Activated T-helper 17 cell treated with anti-CD3 and anti-CD28 coated beads, Interleukin-2, amount 50 U/mL, for 72 hours (primary cell): Measurements from ENCODE around the gene CDRT4. TPM values are rescaled to one million over a fixed set of nuclear protein-coding genes. Genes with fewer than 3 reads are reported as not detected.

ENCODE experiments used
- ATAC-seq: fragments of 150-1000 bp; cut with Tn5 transposase; replicated peaks from 2 replicates; pipeline ENCODE4 v1.10.0; 2021; ENCODE audit warnings: mild to moderate bottlenecking, moderate library complexity
- H3K27ac Mint-ChIP-seq: one replicate; pipeline ENCODE4 v1.8.0; 2022; ENCODE audit warnings: mixed read lengths
- H3K27me3 Mint-ChIP-seq: one replicate; pipeline ENCODE4 v1.8.0; 2022; ENCODE audit warnings: mixed read lengths
- H3K36me3 Mint-ChIP-seq: one replicate; pipeline ENCODE4 v1.8.0; 2022; ENCODE audit warnings: low read depth, mild to moderate bottlenecking, mixed read lengths
- H3K4me1 Mint-ChIP-seq: one replicate; pipeline ENCODE4 v1.8.0; 2022; ENCODE audit warnings: mixed read lengths
- H3K4me3 Mint-ChIP-seq: one replicate; pipeline ENCODE4 v1.8.0; 2022; ENCODE audit warnings: mild to moderate bottlenecking, mixed read lengths
- H3K9me3 Mint-ChIP-seq: one replicate; pipeline ENCODE4 v1.8.0; 2022; ENCODE audit warnings: mixed read lengths
- total RNA-seq, 2 donors: library from RNA; stranded (reverse); gene quantifications; one replicate each; pipeline ENCODE4 v1.2.3, GENCODE V29; 2022

Gene CDRT4
- total RNA-seq, 2 donors from 2014 or later, result 5.8 to 8.0 TPM

DNA sequence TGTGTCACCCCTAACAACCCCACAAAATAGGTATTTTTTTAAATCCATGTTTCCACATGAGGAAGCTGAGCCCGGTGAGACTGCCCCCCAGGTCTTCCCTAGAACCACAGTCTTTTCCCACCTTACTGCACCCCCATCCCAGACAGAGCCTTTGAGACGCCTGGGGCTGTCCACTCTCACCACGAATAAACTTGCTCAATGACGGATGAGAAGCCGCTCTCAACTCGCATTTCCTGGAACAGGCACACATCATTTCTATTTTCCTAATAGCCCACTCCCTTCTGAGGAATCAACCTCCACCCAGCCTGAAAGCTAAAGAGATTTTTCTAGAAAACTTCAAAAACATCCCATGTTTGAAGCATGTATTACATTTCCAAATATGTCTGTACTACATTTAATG lies 14.1 kb upstream of the CDRT4 start:
- ATAC-seq, result no peak
- Mint-ChIP-seq H3K9me3 (no peaks in the 10 kb centered on the region), H3K4me1 (no peaks in the 10 kb centered on the region), H3K36me3 (peaks cover 11% of the 10 kb centered on the region), H3K4me3 (no peak overlapping the region), H3K27me3 (no peaks in the 10 kb centered on the region), H3K27ac (no peak overlapping the region)

- no peaks in the 10 kb centered on the region for H3K9me3 Mint-ChIP-seq
- no peak overlapping the region for H3K4me3 Mint-ChIP-seq
- H3K27me3 Mint-ChIP-seq, result no peaks in the 10 kb centered on the region
- no peaks in the 10 kb centered on the region for H3K4me1 Mint-ChIP-seq
- ATAC-seq, result no peak
- no peak overlapping the region for H3K27ac Mint-ChIP-seq
- peaks cover 18% of the 10 kb centered on the region for H3K36me3 Mint-ChIP-seq
These were observed 12.8 kb upstream of the CDRT4 start for GRCh38 chr17:15480204-15480603.

- no peak overlapping the region for H3K27ac Mint-ChIP-seq
- H3K36me3 Mint-ChIP-seq, result peaks cover 23% of the 10 kb centered on the region
- H3K4me1 Mint-ChIP-seq, result no peaks in the 10 kb centered on the region
- H3K9me3 Mint-ChIP-seq, result no peaks in the 10 kb centered on the region
- H3K27me3 Mint-ChIP-seq, result no peaks in the 10 kb centered on the region
- no peak overlapping the region for H3K4me3 Mint-ChIP-seq
- ATAC-seq, result no peak
These were observed 12.3 kb upstream of the CDRT4 start for GRCh38 chr17:15479703-15480102.

DNA sequence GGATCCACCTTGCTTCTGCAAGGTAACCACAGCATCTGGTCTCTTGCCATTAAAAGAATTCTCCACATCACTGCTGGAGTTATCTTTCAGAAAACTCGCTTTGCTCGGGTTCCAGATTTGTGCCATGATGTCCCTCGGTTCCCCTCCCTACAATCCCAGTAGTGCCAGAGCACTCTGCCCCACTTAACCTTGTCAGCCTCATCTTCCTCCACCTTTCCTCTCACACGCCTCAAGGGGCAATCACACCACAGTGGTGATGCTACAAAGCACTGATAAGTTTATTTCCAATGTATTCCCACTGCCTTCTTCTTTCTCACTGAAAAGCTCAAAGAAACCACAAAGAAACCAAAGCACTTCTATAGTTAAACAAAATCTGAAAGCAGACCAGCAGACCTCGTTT lies 11.4 kb upstream of the CDRT4 start:
- Mint-ChIP-seq H3K27ac (no peak overlapping the region), H3K9me3 (no peaks in the 10 kb centered on the region), H3K4me3 (no peak overlapping the region), H3K36me3 (peaks cover 28% of the 10 kb centered on the region), H3K27me3 (no peaks in the 10 kb centered on the region), H3K4me1 (no peaks in the 10 kb centered on the region)
- ATAC-seq, result no peak

GRCh38 chr17:15475631-15476354 lies 8.4 kb upstream of the CDRT4 start:
- Mint-ChIP-seq H3K4me1 (no peaks in the 10 kb centered on the region), H3K27me3 (no peaks in the 10 kb centered on the region), H3K4me3 (no peak overlapping the region), H3K36me3 (peaks cover 24% of the 10 kb centered on the region), H3K9me3 (no peaks in the 10 kb centered on the region), H3K27ac (no peak overlapping the region)
- ATAC-seq, result no peak

DNA sequence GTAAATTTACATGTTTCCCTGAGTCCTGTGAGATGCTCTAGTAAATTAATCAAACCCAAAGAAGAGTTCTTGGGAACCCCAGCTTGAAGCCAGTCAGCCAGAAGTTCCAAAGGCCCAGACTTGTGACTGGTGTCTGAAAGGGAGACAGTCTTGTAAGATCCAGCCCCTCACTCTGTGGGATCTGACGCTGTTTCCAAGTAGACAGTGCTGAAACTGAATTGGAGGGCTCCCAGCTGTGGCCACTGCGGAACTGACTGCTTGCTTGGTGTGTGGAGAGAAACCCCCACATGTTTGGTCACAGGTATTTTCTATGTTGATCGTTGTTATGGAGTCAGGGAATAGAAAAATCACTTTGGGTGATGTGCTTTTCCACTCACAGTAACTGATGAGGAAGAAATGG lies 5.5 kb upstream of the CDRT4 start:
- ATAC-seq, result no peak
- Mint-ChIP-seq H3K36me3 (peaks cover 24% of the 10 kb centered on the region), H3K4me3 (no peak overlapping the region), H3K27ac (no peak overlapping the region), H3K27me3 (no peaks in the 10 kb centered on the region), H3K4me1 (no peaks in the 10 kb centered on the region), H3K9me3 (no peaks in the 10 kb centered on the region)

GRCh38 chr17:15470536-15470935 lies 3.1 kb upstream of the CDRT4 start:
- ATAC-seq, result no peak
- Mint-ChIP-seq H3K27ac (no peak overlapping the region), H3K9me3 (no peaks in the 10 kb centered on the region), H3K4me1 (no peaks in the 10 kb centered on the region), H3K36me3 (peaks cover 13% of the 10 kb centered on the region), H3K27me3 (no peaks in the 10 kb centered on the region), H3K4me3 (no peak overlapping the region)

- H3K27me3 Mint-ChIP-seq, result no peaks in the 10 kb centered on the region
- no peak overlapping the region for H3K27ac Mint-ChIP-seq
- no peaks in the 10 kb centered on the region for H3K9me3 Mint-ChIP-seq
- peaks cover under 1% of the 10 kb centered on the region for H3K36me3 Mint-ChIP-seq
- H3K4me3 Mint-ChIP-seq, result no peak overlapping the region
- ATAC-seq, result no peak
- no peaks in the 10 kb centered on the region for H3K4me1 Mint-ChIP-seq
These were observed 1.8 kb upstream of the CDRT4 start for GRCh38 chr17:15469260-15469659.

DNA sequence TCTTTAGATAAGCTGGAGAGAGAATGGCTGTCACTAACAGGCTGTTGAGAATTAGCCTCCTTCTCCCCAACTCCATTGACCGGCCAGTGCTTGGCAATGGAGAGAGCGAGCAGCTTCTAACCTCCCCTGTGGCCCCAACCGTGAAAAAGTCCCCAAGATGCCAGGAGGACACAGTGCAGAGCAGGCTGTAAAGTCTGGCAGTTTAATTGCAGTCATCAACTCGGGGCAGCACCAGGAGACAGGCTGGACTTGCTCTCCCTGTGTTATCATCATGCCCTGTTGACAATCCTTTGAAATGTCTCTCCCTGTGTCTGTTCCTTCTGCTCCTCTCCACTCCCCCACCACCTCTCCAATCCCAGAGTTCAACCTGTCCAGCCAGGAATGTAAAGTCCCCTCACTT lies 705 bp upstream of the CDRT4 start:
- Mint-ChIP-seq H3K27me3 (no peaks in the 10 kb centered on the region), H3K27ac (no peak overlapping the region)

GRCh38 chr17:15466131-15466530 lies 1.3 kb downstream of the CDRT4 start:
- Mint-ChIP-seq H3K9me3 (no peaks in the 10 kb centered on the region), H3K4me3 (no peak overlapping the region), H3K27ac (no peak overlapping the region), H3K27me3 (no peaks in the 10 kb centered on the region), H3K36me3 (peaks cover 8% of the 10 kb centered on the region), H3K4me1 (no peaks in the 10 kb centered on the region)
- no peak for ATAC-seq

More for the DNA sequence above, 705 bp upstream of the CDRT4 start:
- no peak for ATAC-seq
- Mint-ChIP-seq H3K4me1 (no peaks in the 10 kb centered on the region), H3K4me3 (no peak overlapping the region), H3K9me3 (no peaks in the 10 kb centered on the region), H3K36me3 (peaks cover under 1% of the 10 kb centered on the region)

- peaks cover 8% of the 10 kb centered on the region for H3K36me3 Mint-ChIP-seq
- ATAC-seq, result no peak
- no peak overlapping the region for H3K4me3 Mint-ChIP-seq
- peaks cover under 1% of the 10 kb centered on the region for H3K4me1 Mint-ChIP-seq
- H3K9me3 Mint-ChIP-seq, result no peaks in the 10 kb centered on the region
- no peaks in the 10 kb centered on the region for H3K27me3 Mint-ChIP-seq
- no peak overlapping the region for H3K27ac Mint-ChIP-seq
These were observed 2.2 kb downstream of the CDRT4 start for GRCh38 chr17:15465045-15465701.

GRCh38 chr17:15464231-15464985 lies 3.0 kb downstream of the CDRT4 start:
- Mint-ChIP-seq H3K27ac (no peak overlapping the region), H3K4me1 (peaks cover 4% of the 10 kb centered on the region), H3K9me3 (no peaks in the 10 kb centered on the region), H3K36me3 (peaks cover 8% of the 10 kb centered on the region), H3K27me3 (no peaks in the 10 kb centered on the region), H3K4me3 (no peak overlapping the region)
- no peak for ATAC-seq

DNA sequence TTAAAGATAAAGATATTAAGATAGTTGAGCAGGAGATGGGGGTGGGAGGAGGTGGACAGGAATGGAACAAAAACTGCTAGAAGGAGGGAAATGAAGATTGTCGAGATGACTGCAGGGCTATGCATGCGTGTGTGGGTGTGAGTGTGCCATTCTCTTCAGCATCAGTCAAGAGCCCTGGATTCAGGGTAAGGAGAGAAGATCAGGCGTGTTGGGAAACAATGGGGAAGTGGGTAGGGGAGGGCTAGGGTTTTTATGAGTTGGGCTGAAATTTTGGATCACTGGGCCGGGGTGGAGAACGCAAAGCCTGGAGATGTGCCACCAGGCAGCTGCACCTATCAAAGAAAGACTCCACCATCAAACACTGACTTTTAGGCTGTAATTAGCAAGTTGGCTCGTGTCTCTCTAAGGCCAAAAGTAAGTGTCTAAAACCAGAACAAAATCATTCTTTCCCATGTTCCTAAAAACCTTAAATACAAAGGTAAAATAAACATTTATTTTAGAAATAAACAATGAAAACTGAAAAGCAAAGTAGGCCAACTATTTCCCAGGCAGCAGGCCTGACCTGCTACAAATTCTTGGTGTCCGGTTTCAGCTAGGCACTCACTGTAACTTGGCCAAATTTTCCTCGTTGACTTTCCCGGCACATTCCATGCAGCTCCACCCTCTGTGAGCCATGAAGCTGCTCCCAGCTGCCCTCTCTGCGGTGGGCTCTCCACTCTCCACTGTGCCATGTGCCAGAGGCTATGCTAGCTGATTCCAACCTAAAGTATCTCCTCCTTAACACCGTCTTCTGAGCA lies 4.2 kb downstream of the CDRT4 start:
- ATAC-seq, result no peak
- no peaks in the 10 kb centered on the region for H3K27me3 Mint-ChIP-seq
- H3K36me3 Mint-ChIP-seq, result peaks cover 10% of the 10 kb centered on the region
- peaks cover 4% of the 10 kb centered on the region for H3K4me1 Mint-ChIP-seq
- H3K4me3 Mint-ChIP-seq, result no peak overlapping the region
- no peaks in the 10 kb centered on the region for H3K9me3 Mint-ChIP-seq
- no peak overlapping the region for H3K27ac Mint-ChIP-seq

- peaks cover 3% of the 10 kb centered on the region for H3K9me3 Mint-ChIP-seq
- H3K36me3 Mint-ChIP-seq, result peaks cover 20% of the 10 kb centered on the region
- no peak overlapping the region for H3K4me3 Mint-ChIP-seq
- ATAC-seq, result no peak
- H3K4me1 Mint-ChIP-seq, result peaks cover 4% of the 10 kb centered on the region
- H3K27ac Mint-ChIP-seq, result no peak overlapping the region
- H3K27me3 Mint-ChIP-seq, result no peaks in the 10 kb centered on the region
These were observed 9.7 kb downstream of the CDRT4 start for GRCh38 chr17:15457723-15458094.
